Activated T-cell treated with anti-CD3 and anti-CD28 coated beads, Interleukin-2, amount 50 U/mL, for 1 hour (primary cell): ENCODE data around the gene TMEM108.

Experiments
- DNase-seq: peaks from one replicate; pipeline ENCODE4 v3.0.0-alpha.2; 2020

The TMEM108 gene

GRCh38 chr3:133123636-133124035, 85.4 kb downstream of the TMEM108 start:
- no peak for DNase-seq

GRCh38 chr3:133124511-133124910, 86.3 kb downstream of the TMEM108 start:
- no peak for DNase-seq

- no peak for DNase-seq
Measured at GRCh38 chr3:133125171-133125570, 87.0 kb downstream of the TMEM108 start.

- no peak for DNase-seq
Measured at GRCh38 chr3:133125802-133126201, 87.6 kb downstream of the TMEM108 start.

DNA sequence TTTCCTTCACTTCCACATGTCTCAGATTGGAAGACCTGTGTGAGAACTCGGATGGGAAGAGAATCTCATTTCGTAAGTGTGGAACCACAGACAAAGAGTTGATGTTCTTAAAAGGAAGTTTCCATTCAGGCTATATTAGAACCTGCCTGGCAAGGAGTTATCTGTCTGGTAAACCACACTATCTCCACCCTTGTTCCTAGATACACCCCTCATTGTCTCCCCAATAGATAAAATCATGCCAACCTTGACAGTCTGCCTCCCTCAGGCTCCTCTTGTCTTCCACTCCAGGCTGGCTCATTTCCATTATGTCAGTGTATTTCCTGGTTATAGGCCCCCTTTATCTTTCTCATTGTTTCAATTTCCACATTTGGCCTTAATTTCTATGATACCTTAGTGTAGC, 89.2 kb downstream of the TMEM108 start:
- no peak for DNase-seq

DNA sequence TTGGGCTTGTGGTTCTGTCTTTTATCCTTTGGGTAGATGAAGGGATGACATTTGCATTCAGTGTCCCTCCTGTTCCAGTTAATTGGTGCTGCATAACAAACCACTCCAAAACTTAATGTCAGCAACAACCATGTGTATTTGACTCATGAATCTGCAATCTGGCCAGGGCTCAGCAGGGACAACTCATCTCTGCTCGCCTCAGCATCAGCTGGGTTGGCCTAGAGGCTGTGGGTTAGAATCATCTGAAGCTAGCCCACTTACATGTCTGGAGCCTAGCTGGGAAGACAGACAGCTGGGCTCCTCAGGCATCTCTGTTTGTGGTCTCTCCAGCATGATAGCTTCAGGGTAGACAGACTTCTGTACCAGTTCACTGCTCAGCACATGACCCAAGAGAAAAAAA, 92.0 kb downstream of the TMEM108 start:
- DNase-seq = no peak

GRCh38 chr3:133135306-133135705, 97.1 kb downstream of the TMEM108 start:
- DNase-seq = no peak

DNA sequence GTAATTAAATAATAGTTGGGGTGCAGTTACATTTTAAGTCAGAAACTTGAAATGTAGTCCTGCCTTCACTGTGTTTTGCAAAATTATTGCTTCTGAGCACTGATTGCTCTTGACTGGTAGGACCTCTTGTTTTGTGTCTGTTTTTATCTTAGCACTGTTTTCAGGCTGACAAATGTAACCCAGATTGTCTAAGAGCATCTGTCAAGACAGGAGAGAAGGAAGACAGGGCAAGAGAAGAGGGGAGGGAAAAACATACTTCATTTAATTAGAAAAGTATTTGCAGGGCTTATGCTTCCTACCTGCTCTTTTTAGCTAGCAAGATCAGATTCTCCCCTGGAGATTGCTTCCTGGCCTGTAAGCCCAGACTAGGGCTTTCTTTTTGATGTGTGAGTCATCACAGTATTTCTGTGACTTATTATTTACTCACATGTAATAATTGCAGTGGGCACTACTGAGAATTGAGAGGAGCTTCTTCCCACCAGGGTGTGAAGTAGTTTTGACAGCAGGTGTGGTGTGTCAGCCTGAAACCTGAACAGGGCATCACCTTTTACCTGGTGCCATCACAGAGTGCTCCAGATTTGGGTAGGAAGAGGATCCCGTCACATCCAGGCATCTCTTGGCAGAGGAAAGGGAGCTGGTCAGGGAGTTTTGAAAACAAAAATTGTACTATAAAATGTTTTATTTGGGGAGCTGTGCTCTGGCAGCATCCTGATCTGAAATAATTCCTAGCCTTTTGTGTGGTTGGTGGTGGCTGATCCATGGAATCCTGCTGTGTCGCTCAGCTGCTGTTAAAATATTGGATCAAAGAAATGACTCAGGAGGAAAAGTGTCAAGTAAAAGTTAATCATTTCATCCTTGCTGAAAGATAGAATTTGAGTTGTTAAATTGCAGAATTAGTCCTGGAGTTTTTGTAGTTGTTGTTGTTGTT, 98.2 kb downstream of the TMEM108 start:
- DNase-seq = no peak

GRCh38 chr3:133137042-133137996, 99.1 kb downstream of the TMEM108 start:
- no peak for DNase-seq

GRCh38 chr3:133138017-133138416, 99.8 kb downstream of the TMEM108 start:
- DNase-seq = no peak

DNA sequence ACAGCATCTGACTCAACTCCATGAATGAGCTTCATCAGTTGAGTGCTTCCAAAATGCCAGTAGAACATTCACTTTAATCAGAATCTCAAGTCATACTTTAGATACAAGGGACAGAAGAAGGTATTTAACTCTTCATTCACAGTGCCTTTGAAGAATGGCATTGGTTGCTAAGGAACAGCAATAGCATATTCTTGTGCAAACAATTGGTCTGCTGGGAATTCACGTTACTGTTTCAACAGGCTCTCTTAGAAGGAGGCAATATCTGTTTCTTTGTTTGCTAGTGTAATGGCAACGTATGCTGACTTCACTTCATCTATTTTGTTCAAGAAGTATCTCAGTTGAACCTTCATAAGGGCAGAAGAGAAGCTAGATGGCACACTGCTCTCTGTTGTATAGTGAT, 113.9 kb downstream of the TMEM108 start:
- DNase-seq = no peak

GRCh38 chr3:133152681-133153220, 114.6 kb downstream of the TMEM108 start:
- DNase-seq = no peak

GRCh38 chr3:133153382-133153781, 115.2 kb downstream of the TMEM108 start:
- DNase-seq = no peak

- DNase-seq = no peak
Measured at GRCh38 chr3:133157716-133158115, 119.5 kb downstream of the TMEM108 start.

GRCh38 chr3:133158686-133159085, 120.5 kb downstream of the TMEM108 start:
- no peak for DNase-seq

GRCh38 chr3:133159498-133160475, 121.6 kb downstream of the TMEM108 start:
- DNase-seq = no peak

DNA sequence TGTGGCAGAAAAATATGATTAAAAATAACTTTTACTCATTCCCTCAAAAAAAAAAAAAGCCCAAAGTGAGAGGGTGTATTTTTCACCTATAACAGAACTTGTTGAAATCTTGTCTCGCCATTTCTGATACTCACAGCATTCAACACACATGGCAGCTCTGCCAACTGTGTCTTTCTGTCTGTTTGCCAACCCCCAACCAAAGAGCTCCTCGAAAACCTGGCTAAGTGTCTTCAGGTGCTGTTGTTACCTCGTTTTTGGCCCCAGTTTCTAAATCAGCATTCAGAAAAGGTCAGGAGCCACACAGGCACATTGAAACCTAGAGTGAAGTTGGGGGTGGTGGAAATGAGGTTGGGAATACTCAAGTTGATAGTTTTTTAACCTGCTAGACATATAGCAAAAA, 123.5 kb downstream of the TMEM108 start:
- no peak for DNase-seq

- DNase-seq = no peak
Measured at GRCh38 chr3:133162265-133162664, 124.1 kb downstream of the TMEM108 start.

- DNase-seq = no peak
Measured at GRCh38 chr3:133162670-133163305, 124.6 kb downstream of the TMEM108 start.

DNA sequence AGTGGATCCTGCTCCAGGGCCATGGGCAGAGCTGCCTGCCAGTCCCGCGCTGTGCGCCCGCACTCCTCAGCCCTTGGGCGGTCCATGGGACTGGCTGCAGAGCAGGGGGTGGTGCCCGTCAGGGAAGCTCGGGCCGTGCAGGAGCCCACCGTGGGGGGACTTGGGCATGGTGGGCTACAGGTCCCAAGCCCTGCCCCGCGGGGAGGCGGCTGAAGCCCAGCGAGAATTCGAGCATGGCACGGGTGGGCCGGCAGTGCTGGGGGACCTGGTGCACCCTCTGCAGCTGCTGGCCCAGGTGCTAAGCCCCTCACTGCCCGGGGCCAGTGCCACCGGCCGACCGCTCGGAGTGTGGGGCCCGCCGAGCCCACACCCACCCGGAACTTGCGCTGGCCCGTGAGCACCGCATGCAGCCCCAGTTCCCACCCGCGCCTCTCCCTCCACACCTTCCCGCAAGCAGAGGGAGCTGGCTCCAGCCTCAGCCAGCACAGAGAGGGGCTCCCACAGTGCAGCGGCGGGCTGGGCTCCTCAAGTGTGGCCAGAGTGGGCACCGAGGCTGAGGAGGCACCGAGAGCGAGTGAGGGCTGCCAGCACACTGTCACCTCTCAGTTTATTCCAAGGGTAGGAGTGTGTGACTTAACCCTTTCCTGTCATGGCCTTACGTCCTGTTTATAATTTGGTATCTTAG, 129.3 kb downstream of the TMEM108 start:
- DNase-seq = no peak

DNA sequence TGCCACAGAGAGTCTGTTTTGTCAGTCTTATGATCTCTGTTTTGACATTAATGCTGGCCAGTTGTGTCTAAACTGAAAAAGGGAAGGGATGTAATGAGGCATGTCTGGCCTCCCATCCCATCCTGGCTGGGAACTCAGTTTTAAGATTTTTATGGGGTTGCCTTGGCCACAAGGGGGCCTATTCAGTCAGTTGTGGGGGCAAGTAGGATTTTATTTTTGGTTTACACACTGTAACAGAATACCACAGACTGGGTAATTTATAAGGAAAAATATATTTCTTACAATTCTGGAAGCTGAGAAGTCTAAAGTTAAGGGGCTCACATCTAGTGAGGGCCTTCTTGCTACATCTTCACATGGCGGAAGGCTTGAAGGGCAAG, 129.8 kb downstream of the TMEM108 start:
- DNase-seq = no peak
